ENCODE data around the gene SOCS6.

SOCS6 gene

DNA sequence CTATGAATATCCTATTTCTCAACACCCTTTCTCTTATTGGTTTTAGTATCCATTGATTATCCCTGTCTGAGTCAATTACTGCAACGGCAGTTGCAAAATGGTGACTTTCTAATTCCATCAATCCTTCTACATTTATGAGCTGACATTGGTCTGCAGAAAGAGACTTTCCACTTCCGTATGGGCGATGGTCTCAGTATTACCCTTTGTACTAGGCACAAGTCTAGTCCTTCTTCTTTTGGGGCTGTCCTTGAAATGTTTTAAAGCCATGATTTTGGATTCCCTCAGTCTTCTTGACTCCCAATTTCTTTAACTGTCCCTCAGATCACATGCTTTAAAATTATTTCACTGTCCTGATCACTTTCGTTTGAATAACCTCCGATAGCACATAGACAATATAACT is 32.7 kb upstream of the SOCS6 start:
- no peak for DNase-seq
- H3K4me3 ChIP-seq, result no peak overlapping the region
- H3K4me1 ChIP-seq, result no peaks in the 10 kb centered on the region
- no peak overlapping the region for H3K27ac ChIP-seq
- H3K27me3 ChIP-seq, result no peaks in the 10 kb centered on the region
- no peaks in the 10 kb centered on the region for H3K9me3 ChIP-seq
- TF ChIP-seq, protein P1, sequence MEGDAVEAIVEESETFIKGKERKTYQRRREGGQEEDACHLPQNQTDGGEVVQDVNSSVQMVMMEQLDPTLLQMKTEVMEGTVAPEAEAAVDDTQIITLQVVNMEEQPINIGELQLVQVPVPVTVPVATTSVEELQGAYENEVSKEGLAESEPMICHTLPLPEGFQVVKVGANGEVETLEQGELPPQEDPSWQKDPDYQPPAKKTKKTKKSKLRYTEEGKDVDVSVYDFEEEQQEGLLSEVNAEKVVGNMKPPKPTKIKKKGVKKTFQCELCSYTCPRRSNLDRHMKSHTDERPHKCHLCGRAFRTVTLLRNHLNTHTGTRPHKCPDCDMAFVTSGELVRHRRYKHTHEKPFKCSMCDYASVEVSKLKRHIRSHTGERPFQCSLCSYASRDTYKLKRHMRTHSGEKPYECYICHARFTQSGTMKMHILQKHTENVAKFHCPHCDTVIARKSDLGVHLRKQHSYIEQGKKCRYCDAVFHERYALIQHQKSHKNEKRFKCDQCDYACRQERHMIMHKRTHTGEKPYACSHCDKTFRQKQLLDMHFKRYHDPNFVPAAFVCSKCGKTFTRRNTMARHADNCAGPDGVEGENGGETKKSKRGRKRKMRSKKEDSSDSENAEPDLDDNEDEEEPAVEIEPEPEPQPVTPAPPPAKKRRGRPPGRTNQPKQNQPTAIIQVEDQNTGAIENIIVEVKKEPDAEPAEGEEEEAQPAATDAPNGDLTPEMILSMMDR (IDR thresholded peaks at IDR 0.05), result no peak
- no peaks in the 10 kb centered on the region for H3K36me3 ChIP-seq
- intact Hi-C loops (cut with DNase I; ENCODE audit: low total_unique reads), result no loop called here

GRCh38 chr18:70256994-70257393 is 31.9 kb upstream of the SOCS6 start:
- H3K27me3 ChIP-seq, result no peaks in the 10 kb centered on the region
- TF ChIP-seq, protein P1 (IDR thresholded peaks at IDR 0.05), result no peak
- no peaks in the 10 kb centered on the region for H3K4me1 ChIP-seq
- H3K36me3 ChIP-seq, result no peaks in the 10 kb centered on the region
- H3K27ac ChIP-seq, result no peak overlapping the region
- intact Hi-C loops (cut with DNase I; ENCODE audit: low total_unique reads), result no loop called here
- H3K4me3 ChIP-seq, result no peak overlapping the region
- DNase-seq, result no peak
- H3K9me3 ChIP-seq, result no peaks in the 10 kb centered on the region

DNA sequence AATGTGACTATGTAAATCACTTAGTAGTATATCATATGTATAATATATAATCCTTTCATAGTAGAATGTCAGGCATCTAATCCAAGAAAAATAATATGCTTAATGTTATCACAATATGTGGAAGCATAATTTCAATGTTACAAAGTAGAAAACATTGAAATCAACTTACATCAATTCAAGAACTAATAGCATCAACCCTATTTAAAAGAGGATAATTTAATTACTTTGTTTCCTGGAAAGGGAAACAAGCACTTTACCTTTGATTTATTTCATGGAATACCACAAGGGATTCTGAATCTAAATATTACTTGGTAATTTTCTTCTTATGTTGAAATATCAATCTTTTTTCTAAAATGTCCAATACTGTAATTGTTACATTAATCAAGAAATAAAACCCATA is 30.6 kb upstream of the SOCS6 start:
- H3K36me3 ChIP-seq, result no peaks in the 10 kb centered on the region
- DNase-seq, result no peak
- TF ChIP-seq, protein P1 (IDR thresholded peaks at IDR 0.05), result no peak
- no peaks in the 10 kb centered on the region for H3K9me3 ChIP-seq
- H3K27me3 ChIP-seq, result no peaks in the 10 kb centered on the region
- H3K4me1 ChIP-seq, result no peaks in the 10 kb centered on the region
- intact Hi-C loops (cut with DNase I; ENCODE audit: low total_unique reads), result no loop called here
- H3K4me3 ChIP-seq, result no peak overlapping the region
- no peak overlapping the region for H3K27ac ChIP-seq

GRCh38 chr18:70260683-70261082 is 28.2 kb upstream of the SOCS6 start:
- Histone ChIP-seq H3K27me3 (no peaks in the 10 kb centered on the region), H3K4me1 (no peaks in the 10 kb centered on the region), H3K36me3 (no peaks in the 10 kb centered on the region), H3K9me3 (no peaks in the 10 kb centered on the region), H3K27ac (no peak overlapping the region), H3K4me3 (no peak overlapping the region)
- TF ChIP-seq, protein P1 (IDR thresholded peaks at IDR 0.05), result no peak
- DNase-seq, result no peak
- intact Hi-C loops (cut with DNase I; ENCODE audit: low total_unique reads), result no loop called here

- Histone ChIP-seq H3K36me3 (no peaks in the 10 kb centered on the region), H3K9me3 (no peaks in the 10 kb centered on the region), H3K4me1 (no peaks in the 10 kb centered on the region), H3K4me3 (no peak overlapping the region), H3K27me3 (no peaks in the 10 kb centered on the region), H3K27ac (no peak overlapping the region)
- DNase-seq, result no peak
- intact Hi-C loops (cut with DNase I; ENCODE audit: low total_unique reads), result no loop called here
- TF ChIP-seq, protein P1 (IDR thresholded peaks at IDR 0.05), result no peak
Observed at GRCh38 chr18:70261141-70261788, 27.6 kb upstream of the SOCS6 start.

GRCh38 chr18:70263336-70263735 is 25.5 kb upstream of the SOCS6 start:
- Histone ChIP-seq H3K9me3 (no peaks in the 10 kb centered on the region), H3K27me3 (no peaks in the 10 kb centered on the region), H3K36me3 (no peaks in the 10 kb centered on the region), H3K4me3 (no peak overlapping the region), H3K4me1 (no peaks in the 10 kb centered on the region), H3K27ac (no peak overlapping the region)
- TF ChIP-seq, protein P1 (IDR thresholded peaks at IDR 0.05), result no peak
- no peak for DNase-seq
- intact Hi-C loops (cut with DNase I; ENCODE audit: low total_unique reads), result no loop called here

Measured in tibial artery (tissue), 4 donors.